ENCODE data around the gene GALNTL6.

The GALNTL6 gene

DNA sequence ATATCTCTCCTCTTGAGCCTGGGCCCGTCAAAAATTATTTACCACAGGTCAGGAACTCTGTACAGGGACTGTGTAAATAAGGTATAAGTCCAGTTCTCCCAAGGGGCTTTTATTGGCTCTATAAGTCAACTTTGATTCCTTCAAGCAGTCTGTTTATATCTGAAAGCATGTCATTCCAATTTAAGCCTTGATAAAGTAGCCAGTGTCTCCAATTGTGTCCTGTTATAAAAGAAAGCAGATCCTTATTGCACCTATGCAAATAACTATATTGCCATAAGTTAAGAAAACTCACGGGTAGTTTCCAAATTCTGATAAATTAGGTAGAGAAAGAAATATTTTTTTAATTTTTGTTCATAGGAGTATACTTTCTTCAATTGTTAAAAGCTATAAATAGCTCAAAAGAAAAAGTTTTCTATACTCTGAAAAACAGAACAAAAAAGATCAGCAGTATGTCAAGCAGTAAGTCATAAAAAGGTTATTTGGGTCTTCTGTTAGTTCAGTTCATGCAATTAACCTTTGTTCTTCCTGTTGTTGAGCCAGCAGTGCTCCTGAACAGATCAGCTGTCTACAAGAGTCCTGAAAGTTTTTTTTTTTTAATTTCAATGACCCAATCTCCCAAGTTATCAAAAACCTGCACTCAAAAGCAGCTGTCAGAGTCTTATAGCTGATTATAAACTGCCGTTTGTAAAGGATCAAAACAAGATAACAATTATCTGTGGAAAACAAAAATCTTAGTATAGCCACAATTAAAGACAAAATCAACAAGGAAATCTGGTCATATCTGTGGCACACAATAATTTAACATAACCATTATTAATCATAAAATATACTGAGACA lies 1177.0 kb downstream of the GALNTL6 start:
- H3K4me3 ChIP-seq (replicated peaks; ENCODE audit: low read depth, low read length): no peak overlapping the region
- TF ChIP-seq, protein P1, sequence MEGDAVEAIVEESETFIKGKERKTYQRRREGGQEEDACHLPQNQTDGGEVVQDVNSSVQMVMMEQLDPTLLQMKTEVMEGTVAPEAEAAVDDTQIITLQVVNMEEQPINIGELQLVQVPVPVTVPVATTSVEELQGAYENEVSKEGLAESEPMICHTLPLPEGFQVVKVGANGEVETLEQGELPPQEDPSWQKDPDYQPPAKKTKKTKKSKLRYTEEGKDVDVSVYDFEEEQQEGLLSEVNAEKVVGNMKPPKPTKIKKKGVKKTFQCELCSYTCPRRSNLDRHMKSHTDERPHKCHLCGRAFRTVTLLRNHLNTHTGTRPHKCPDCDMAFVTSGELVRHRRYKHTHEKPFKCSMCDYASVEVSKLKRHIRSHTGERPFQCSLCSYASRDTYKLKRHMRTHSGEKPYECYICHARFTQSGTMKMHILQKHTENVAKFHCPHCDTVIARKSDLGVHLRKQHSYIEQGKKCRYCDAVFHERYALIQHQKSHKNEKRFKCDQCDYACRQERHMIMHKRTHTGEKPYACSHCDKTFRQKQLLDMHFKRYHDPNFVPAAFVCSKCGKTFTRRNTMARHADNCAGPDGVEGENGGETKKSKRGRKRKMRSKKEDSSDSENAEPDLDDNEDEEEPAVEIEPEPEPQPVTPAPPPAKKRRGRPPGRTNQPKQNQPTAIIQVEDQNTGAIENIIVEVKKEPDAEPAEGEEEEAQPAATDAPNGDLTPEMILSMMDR (IDR thresholded peaks at IDR 0.05; ENCODE audit: low read depth, low read length, missing control alignments): no peak
- DNase-seq (ENCODE audit: extremely low read depth, low read depth): no peak

GRCh38 chr4:172992648-172993378 lies 1179.6 kb downstream of the GALNTL6 start:
- DNase-seq (ENCODE audit: extremely low read depth, low read depth): no peak
- TF ChIP-seq, protein P1 (IDR thresholded peaks at IDR 0.05; ENCODE audit: low read depth, low read length, missing control alignments): no peak
- no peak overlapping the region for H3K4me3 ChIP-seq (replicated peaks; ENCODE audit: low read depth, low read length)

GRCh38 chr4:172995161-172995560 lies 1182.0 kb downstream of the GALNTL6 start:
- DNase-seq (ENCODE audit: extremely low read depth, low read depth): no peak
- TF ChIP-seq, protein P1 (IDR thresholded peaks at IDR 0.05; ENCODE audit: low read depth, low read length, missing control alignments): no peak
- no peak overlapping the region for H3K4me3 ChIP-seq (replicated peaks; ENCODE audit: low read depth, low read length)

DNA sequence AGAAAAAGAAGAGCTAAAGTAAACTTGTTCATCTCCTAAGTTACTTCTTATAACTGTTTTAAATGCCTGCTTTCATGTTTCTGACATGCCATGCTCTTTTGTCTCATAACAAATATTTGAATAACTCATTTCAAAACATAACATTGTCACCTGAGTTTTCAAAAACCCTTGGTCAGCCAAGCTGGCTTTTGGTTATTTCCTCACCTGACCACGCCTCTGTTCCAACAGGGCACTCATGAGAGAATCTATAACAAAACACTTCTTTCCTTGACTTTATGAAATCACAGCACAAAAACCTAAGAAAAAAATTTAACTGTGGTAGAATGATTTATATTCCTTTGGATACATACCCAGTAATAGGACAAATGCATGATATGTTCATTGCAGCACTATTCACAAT lies 1182.5 kb downstream of the GALNTL6 start:
- no peak overlapping the region for H3K4me3 ChIP-seq (replicated peaks; ENCODE audit: low read depth, low read length)
- no peak for DNase-seq (ENCODE audit: extremely low read depth, low read depth)
- TF ChIP-seq, protein P1 (IDR thresholded peaks at IDR 0.05; ENCODE audit: low read depth, low read length, missing control alignments): no peak

- H3K4me3 ChIP-seq (replicated peaks; ENCODE audit: low read depth, low read length): no peak overlapping the region
- no peak for DNase-seq (ENCODE audit: extremely low read depth, low read depth)
- TF ChIP-seq, protein P1 (IDR thresholded peaks at IDR 0.05; ENCODE audit: low read depth, low read length, missing control alignments): no peak
Observed at GRCh38 chr4:172996571-172997216, 1183.5 kb downstream of the GALNTL6 start.

DNA sequence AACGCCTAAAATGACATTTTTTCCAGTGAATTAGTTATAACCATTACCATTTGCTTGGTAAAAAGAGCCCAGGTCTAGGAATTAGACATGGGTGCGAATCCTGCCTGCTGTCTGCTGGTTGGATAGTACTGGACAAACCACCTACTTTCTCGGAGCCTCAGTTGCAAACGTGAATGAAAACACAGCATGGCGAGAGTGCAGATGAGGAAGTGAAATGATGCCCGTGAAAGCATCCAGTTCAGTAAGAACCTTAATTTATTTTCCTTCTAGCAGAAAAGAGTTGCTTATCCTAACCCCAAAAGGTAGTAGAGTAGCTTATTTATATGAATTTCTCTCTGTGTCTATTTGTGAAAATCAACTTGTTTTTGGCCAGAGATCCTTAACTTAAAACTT lies 1184.0 kb downstream of the GALNTL6 start:
- TF ChIP-seq, protein P1 (IDR thresholded peaks at IDR 0.05; ENCODE audit: low read depth, low read length, missing control alignments): no peak
- DNase-seq (ENCODE audit: extremely low read depth, low read depth): no peak
- no peak overlapping the region for H3K4me3 ChIP-seq (replicated peaks; ENCODE audit: low read depth, low read length)
